ENCODE data around the gene TFAP2C.

- TF ChIP-seq CTCF (IDR thresholded peaks at IDR 0.05) (no peak), POLR2A (IDR thresholded peaks at IDR 0.05) (no peak), EP300 (IDR thresholded peaks at IDR 0.05) (no peak)
Observed at GRCh38 chr20:56592211-56592610, 36.9 kb upstream of the TFAP2C start.

All from tibial nerve (tissue), 4 donors.